NCI-H526 treated with DMSO at 0.1 percent for 48 hours (cell line): ENCODE measurements around the gene RHBDF2.
"Not testable (repeated sequence)": the region's sequence is repeated elsewhere in the genome, so short reads cannot be mapped to it uniquely, and the experiment has no call there.

ENCODE experiments used
- DNase-seq: peaks from one replicate; lab custom pipeline; 2025; lab: John Stamatoyannopoulos, UW

Gene RHBDF2

DNA sequence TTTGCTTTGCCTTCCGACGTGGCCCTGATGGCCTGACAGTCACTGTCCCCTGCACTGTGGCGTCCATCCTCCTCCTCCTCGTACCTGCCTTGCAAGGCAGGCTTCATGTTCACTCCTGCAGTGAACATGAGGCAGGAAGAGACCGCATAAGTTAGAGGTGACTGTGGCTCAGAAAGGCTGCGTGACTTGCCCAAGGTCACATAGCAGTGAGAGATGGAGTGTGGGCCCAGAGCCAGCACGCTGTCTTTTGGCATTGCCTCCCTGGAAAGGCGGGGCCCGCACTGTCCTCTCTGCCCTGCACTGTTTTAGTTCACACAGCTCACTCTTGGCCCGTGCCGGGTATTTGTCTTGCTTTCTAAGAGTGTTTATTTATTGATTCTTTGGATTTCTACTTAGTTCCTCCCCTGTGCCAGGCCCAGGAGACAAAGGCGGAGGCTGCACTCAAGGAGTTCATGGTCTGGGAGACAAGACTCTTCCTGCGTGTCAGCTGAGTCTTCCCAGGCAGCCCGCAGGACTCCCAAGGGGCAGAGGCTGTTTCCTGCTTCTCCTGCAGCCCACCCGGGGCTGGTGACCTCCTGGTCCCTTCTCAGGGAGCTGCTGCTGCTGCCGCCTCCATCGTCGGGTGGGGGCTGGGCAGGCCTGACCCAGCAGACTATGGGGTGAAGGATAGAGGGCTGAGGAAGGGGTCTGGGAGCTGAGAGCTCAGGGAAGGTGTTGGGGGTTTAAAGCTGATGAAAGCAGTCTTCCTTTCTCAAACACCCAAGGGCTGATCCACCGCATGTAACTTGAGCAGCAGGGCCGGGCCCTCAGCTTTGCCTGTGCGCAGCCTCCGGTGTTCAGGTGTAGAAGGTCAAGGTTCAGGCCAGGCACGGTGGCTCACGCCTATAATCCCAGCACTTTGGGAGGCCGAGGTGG lies 23.6 kb upstream of the RHBDF2 start:
- DNase-seq = no peak

DNA sequence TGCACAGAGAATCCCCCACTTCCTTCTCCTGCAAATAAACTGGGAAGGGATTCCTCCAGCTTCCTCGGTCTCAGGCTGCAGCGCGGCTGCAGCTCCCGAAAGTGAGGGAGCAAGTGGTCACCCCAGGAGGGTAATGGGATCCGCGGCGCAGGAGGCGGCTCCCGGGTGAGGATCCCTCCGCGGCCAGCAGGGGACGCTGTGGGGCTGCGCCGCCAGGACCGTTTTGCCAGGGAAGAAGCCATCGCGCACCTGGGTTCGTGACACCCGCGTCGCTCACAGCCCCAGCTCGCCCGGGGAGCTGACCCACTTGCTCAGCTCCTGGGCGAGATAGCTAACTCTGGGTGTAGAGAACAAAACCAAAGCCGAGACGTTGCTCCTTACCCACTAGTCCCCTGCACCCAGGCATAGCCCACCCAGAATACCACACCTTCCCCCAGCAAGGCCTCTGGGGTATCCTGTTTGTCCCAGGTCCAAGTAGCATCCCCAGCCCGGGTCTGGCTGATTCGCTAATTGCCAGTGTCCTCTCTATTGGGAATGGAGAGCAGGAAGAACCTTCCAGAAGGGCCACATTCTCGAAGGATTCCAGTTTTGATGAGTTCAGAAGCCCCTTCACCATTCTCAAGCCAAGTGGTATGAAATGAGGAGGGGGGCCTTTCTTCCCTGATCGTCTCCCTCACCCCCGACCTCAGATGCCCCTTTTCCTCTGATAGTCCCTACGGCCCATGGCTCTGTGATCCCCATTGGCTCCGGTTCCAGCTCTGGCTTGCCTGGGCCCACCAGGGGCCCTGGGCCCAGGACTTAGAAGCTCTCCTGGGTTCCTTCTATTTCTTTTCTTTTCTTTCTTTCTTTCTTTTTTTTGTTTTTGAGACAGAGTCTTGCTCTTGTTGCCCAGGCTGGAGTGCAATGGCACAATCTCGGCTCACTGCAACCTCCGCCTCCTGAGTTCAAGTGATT lies 22.1 kb upstream of the RHBDF2 start:
- peak; percentile 34 for DNase-seq

DNA sequence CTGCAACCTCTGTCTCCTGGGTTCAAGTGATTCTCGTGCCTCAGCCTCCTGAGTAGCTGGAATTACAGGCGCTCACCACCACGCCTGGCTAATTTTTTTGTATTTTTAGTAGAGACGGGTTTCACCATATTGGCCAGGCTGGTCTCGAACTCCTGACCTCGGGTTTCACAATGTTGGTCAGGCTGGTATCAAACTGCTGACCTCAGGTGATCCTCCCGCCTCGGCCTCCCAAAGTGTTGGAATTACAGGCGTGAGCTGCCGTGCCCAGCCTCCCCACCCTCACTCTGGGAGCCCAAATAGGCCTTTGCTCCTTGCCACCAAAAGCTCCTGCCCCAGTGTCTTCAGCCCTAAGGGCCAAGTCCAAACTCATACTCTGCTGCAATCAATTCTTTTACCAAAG lies 20.5 kb upstream of the RHBDF2 start:
- DNase-seq = not testable (repeated sequence)

DNA sequence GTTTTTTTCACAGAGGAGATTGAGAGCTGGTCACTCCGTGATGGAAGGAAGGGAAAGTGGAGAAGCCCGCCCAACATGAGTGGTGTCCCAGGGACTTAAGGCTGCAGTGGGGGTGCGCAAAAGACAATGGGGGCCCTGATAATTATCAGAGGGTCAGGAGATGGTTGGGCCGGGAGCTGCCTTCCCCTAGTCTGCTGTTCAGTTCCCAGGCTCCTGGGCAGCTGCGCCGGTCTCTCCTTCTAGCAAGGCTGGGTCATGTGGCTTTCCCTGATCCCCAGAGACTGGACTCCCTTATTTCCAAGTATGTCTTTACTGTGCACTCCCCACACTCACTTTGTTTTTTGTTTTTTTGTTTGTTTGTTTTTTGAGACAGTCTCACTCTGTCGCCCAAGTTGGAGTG lies 20.0 kb upstream of the RHBDF2 start:
- no peak for DNase-seq

DNA sequence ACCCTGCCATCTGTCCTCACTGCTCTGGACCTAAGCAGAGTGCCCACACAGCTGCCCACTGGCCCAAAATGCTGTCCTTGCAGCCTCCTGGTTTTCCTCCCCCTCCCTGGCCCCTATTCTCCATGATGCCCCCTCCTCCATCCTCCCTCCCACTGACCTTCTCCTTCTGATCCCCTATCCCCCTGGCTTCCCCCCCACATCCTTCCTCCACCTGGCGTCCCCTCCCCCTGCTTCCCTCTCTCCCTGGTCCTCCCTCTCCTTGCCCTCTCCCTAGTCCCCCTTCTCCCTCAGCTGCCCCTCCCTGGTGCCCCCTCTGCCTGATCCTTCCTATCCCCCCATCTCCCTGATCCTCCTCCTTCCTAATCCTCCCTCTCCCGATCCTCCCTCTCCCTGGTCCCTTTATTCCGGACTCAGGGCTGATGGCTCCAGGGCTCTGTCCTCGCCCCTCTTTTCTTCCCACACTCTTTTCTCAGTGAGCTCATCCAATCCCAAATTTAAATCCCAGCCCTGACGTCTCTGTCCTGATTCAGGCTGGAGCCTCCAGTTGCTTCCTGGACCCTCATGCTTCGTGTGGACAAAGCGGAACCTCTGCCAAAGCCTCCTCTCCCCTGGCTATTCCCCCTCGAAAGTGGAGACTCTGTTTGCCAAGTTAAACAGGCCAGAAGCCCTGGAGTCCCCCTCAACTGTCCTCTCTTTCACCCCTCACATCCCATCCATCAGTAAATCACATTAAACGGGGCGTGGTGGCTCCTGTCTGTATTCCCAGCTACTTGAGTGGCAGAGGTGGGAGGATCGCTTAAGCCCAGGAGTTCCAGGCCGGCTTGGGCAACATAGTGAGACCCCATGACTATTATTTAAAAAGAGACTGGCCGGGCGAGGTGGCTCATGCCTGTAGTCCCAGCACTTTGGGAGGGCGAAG lies 18.1 kb upstream of the RHBDF2 start:
- DNase-seq = no peak

DNA sequence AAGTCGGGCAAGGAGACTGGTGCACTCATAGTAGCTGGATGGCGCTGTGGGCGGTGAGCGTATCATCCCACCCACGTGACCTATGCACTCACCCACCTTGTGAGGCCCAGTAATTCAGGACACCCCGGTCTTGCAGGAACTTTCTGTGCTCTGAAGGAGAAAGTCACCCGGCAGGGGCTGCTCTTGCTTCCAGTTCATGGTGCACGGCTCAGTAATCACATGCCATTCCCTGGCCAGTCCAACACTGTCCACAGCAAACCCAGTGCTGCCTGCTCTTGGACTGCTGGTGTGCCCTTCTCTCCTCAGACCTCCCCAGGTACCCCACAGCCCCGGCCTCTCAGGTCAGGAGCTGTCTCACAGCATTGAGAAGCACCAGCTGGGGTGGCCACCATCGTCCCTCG lies 16.4 kb upstream of the RHBDF2 start:
- no peak for DNase-seq

DNA sequence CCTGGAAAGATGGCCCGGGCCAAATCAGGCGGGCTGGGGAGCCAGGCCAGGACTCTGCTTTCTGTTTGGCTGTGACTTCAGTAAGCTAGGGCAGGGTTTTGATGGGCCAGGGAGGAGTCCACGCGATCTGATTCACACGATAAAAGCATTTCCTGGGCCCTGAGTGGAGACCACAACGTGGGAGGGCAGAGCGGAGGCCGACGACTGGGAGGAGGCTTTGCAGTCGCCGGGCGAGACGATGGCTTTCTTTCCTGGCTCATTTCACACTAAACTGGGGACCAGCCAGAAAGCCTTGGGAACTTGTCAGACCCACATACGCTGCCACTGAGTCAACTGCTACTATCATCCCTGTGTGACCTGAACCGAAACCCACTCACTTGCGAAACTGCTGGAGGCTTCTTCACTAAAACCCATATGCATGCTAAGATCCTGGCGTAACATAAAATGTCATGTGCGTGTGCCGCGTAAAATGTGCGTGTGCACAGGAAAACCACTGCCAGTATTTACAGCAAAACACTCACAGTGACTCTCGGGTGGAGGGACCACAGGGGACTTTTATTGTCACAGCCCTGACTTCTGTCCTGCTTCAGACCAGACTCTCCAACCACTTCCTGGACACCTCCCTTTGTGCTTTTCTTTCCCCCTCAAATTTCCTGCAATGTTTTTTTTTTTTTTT lies 14.2 kb upstream of the RHBDF2 start:
- DNase-seq = no peak

DNA sequence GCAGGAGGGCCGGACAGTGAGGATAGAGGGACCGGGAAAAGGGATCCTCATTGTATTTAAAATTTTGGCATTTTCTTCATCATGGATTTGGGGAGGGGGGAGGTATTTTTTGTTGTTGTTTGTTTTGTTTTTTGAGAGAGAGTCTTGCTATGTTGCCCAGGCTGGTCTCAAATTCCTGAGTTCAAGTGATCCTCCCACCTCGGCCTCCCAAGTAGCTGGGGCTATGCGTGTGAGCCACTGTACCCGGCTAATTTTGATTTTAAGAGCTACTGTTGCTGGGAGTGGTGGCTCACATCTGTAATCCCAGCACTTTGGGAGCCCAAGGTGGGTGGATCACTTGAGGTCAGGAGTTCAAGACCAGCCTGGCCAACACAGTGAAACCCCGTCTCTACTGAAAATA lies 13.1 kb upstream of the RHBDF2 start:
- DNase-seq = not testable (repeated sequence)

DNA sequence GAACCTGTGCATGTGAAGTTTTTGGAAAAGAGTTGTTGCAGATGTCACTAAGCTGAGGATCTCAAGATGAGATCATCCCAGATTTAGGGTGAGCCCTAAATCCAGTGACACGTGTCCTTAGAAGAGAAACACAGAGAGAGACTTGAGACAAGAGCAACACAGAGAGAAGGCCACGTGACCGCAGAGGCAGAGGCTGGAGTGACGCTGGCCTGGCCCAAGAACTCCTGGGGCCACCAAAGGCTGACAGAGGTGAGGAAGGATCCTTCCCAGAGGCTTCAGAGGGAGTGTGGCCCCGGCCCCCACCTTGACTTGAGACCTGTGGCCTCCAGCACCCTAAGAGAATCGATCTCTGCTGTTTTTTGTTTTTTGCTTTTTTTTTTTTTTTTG lies 12.1 kb upstream of the RHBDF2 start:
- DNase-seq = no peak

DNA sequence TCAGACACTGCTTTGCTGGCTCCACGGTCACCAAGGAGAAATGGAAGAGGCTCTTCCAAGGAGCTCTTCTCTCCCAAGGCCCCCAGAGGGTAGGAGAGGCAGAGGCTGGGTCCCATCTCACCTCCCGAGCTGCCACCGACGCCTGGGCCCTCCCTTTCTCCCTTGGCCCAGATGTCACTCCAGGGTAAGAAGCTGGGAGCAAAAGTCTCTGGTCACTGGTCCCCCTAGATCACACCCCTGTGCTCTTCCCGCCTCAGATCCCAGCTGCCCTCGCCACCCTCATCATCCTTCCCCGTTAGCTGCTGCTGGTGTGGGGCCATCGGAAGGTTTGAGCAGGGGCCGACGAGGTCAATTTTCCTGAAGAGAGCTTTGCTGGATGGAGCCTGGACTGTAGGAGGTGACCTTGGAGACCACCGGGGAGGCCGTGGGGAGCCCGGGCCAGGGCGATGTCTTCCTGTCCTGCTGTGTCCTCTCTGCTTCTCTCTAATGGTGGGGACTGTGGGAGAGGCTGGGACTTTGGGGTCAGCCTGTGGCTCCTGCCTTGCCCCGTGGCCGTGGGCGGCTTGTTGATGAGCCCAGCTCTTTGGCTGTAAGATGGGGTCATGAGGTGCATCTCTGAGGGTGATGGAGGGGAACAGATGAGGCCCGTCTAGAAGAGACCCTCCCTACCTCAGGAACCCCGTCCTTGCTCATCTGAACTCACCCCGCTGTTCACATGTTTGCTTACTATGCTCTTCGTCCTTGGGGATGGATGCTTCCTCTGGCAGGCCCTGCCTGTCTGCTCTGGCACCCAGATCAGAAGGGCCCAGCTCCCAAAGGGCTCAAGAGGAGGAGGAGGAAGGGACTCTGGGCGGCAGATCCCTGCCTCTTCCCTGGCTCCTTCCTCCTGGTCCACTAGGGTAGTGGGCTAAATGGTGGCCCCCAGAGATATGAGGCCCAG lies 11.4 kb upstream of the RHBDF2 start:
- no peak for DNase-seq

DNA sequence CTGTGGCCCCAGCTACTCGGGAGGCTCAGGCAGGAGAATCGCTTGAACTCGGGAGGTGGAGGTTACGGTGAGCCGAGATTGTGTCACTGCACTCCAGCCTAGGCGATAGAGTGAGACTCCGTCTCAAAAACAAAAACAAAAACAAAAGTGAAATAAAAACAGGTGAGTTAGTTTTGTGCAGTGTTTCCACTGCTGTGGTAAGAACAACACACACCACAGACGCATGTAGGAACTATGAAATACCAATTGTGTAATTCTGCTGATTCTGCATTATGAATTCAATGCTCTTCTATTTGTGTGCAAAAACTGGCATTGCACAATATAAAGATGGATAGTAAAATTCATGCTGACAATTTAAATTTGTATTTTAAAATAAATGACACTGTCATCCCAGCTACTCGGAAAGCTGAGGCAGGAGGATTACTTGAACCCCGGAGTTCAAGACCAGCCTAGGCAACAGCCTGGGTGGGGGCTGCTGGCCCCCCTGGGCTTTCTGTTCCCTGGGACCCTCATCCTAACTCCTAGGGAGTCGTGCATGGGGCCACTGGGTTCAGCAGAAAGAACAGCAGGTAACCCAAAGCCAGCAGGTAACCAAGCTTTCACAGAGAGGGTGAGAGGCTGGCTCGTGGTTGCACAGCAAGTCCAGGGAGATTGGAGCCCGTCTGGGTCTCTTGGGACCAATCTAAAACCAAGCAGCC lies 10.6 kb upstream of the RHBDF2 start:
- no peak for DNase-seq

DNA sequence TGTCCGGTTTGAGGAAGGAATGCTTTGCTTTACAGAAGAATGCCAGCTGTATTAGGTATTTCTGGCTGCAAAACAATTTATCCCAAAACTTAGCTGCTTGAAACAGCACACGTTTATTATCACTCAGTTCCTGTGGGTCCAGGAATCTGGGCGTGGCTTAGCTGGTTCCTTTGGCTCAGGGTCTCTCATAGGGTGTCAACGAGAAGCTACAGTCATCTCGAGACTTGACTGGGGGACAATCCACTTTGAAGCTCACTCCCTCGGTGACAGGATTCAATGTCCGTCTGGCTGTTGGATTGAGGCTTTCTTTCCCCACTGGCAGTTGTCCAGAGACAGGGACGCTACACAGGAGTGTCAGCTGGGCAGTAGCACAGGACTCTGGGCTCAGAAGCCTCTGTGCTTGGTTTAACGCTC lies 9.6 kb upstream of the RHBDF2 start:
- DNase-seq = no peak

DNA sequence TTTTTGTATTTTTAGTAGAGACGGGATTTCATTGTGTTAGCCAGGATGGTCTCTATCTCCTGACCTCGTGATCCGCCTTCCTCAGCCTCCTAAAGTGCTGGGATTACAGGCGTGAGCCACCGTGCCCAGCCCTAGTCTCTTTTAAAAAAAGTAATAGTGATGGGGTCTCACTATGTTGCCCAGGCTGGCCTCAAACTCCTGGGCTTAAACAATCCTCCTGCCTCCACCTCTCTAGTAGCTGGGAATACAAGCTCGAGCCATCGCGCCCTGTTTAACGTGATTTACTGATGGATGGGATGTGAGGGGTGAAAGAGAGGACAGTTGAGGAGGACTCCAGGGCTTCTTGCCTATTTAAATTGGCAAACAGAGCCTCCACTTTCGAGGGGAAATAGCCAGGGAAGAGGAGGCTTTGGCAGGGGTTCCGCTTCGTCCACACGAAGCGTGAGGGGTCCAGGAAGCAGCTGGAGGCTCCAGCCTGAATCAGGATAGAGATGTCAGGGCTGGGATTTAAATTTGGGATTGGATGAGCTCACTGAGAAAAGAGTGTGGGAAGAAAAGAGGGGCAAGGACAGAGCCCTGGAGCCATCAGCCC lies 7.3 kb upstream of the RHBDF2 start:
- not testable (repeated sequence) for DNase-seq

DNA sequence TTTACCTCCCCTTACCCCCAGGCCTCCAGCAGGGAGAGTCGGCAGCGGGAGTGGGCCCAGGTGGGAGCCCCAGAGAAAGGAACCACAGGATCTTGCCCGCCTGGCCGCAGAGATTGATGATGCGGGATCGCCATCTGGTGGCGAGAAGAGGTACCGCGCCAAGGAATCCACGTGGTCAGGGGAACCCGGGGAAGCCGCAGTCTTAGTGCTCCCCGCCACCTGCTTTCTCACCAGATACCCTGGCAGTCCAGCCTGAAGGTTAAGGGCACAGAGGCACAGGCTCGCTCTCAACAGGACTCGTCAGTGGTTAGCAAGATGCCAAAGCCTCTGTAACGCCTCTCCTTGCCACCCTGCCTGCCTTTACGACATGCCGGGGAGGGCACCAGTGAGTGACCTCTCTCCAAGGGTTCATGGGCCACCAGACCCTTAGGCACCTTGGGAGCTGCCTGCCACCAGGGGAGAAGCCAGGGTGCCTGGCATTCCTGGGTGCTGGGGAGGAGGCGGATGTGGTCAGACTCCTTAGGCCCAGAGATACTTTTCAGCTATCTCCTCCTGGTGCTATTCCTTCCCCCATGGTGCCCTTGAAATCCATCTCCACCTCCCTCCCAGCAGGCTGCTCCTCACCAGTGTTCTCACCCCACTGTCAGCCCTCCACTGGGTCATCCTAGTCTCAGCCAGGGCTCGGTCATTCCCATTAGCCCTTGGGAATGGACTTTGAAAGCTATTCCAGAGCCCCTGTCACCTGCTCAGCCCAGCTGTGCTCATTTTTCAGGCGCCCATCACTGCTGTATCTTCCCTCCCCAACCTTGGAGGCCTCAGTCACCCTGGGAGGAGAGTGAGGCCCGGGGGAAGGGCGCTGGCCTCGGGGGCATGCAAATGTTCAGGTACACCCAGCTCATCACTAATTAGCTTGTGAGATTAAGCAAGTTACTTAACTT lies 5.5 kb upstream of the RHBDF2 start:
- peak; percentile 47 for DNase-seq

DNA sequence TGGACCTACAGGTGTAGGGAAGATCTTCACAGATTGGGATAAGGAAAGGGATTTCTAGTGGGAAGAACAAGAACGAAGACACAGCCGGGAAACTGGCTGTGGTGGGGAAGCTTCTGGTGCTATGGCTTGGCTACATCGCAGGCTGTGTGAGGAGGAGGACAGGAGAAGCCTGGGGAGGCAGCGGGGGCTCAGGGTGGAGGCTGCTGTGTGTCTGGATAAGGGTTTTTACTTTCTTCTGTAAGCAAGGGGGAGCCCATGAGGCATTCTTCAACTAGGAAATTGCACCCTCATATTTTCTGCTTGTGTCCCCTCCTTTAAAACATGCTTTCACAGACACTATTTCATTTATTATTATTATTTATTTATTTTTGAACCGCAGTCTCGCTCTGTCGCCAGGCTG lies 2.9 kb upstream of the RHBDF2 start:
- DNase-seq = no peak

DNA sequence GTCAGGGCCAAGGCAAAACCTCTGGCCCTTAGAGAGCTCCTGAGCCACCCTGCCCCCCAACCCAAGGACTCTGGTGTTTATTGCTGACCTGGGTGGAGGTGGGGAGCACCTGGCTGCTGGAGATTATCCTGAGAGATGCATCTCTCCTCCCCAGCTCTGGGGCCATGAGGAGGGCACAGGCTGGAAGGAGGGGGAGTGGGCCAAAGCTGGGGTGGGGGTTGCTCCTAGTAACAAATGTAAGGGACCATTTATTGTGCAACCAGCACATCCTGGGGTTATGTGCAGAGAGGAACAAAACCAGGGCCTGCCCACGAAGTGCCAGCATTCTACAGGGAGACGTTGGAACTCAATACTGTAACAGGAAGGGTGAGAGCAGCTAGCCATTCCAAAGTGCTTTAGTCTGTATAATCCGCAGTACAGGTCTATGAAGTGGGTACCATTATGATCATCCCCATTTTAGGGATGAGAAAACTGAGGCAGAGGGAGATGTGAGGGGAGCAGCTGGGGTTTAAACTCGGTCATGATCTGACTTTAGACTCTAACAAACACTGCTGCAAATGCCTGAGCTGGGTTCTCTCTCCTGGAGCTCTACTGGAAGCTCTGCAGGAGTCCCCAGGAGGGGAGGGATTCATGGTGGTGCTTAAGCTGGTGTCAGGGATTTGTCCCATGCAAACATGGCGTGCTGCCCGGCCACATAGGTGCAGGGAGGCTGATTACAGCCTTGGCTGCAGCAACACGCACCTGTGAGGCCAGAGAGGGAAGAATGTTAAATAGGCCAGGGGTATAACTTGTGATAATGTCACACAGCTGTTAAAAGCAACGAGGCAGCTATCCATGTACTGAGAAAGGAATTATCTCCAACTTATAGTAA lies 1.4 kb upstream of the RHBDF2 start:
- no peak for DNase-seq

DNA sequence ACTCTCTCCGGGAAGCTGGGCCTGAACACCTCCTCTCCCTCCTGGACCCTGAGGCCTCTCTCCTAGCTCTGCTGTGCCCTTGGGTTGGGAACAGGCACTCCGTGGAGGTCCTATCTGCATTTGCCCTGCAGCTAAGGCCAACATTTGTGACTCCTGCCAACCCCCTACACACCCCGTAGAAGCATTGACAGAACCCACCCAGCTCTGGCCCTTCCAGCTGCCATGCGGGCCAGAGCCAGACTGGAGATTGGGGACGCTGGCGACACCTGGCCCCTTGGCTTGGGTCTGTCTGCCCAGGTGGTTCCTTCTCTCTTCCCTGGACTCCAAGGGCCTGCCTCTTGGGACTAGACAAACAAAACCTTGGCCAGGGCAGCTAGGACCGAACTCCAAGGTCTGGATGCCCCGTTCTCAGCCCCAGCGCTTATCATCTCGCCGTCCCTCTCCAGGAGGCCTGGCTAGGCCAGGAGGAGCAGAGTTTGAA lies 644 bp upstream of the RHBDF2 start:
- DNase-seq = no peak
